Fibroblast of lung (primary cell): ENCODE measurements around the gene TASP1. TPM values are rescaled to one million over a fixed set of nuclear protein-coding genes. Genes with fewer than 3 reads are reported as not detected.

Experiments used
- DNase-seq, 2 donors: peaks; one replicate each; pipeline versions ENCODE4 v3.0.0 to v3.0.0-alpha.2; 2010; ENCODE audit warnings: low read depth in 2 of 2
- H2AFZ ChIP-seq: 2 replicates; pipeline ENCODE4 v1.5.1; 2012; ENCODE audit warnings: low read length, control low read depth, inconsistent platforms
- H3K27ac ChIP-seq: 2 replicates; pipeline ENCODE4 v1.5.1; 2011; ENCODE audit warnings: low read length, control low read depth; ENCODE audit not compliant: insufficient read depth
- H3K27me3 ChIP-seq: 2 replicates; pipeline ENCODE4 v1.5.1; 2011; ENCODE audit warnings: mild to moderate bottlenecking, low read length; ENCODE audit not compliant: control insufficient read depth, insufficient read depth
- H3K36me3 ChIP-seq: 2 replicates; pipeline ENCODE4 v1.5.1; 2011; ENCODE audit warnings: low read length; ENCODE audit not compliant: control insufficient read depth, insufficient read depth
- H3K4me1 ChIP-seq: 2 replicates; pipeline ENCODE4 v1.5.1; 2011; ENCODE audit warnings: low read length; ENCODE audit not compliant: control insufficient read depth, insufficient read depth; ENCODE audit errors: extremely low read depth
- H3K4me2 ChIP-seq: 2 replicates; pipeline ENCODE4 v1.5.1; 2011; ENCODE audit warnings: low read length, control low read depth; ENCODE audit not compliant: insufficient read depth; ENCODE audit errors: extremely low read depth
- H3K4me3 ChIP-seq, 4 experiments: fragments of 200-600 bp in 1 of 4; sonication (generic) in 1 of 4; replicated peaks in 1 of 4; 2 replicates each; pipeline ENCODE4 v1.5.1; 2011 to 2016; ENCODE audit warnings: low read length in 4 of 4, low read depth in 3 of 4, mild to moderate bottlenecking in 3 of 4, control low read depth in 2 of 4, inconsistent platforms in 1 of 4, mixed read lengths in 1 of 4; ENCODE audit not compliant: insufficient read depth in 1 of 4; ENCODE audit errors: control extremely low read depth in 1 of 4
- H3K79me2 ChIP-seq: 2 replicates; pipeline ENCODE4 v1.5.1; 2012; ENCODE audit warnings: mild to moderate bottlenecking, low read length, inconsistent platforms; ENCODE audit not compliant: control insufficient read depth, insufficient read depth
- H3K9ac ChIP-seq: 2 replicates; pipeline ENCODE4 v1.5.1; 2011; ENCODE audit warnings: mild to moderate bottlenecking, low read length, control low read depth; ENCODE audit not compliant: insufficient read depth
- H3K9me3 ChIP-seq: 2 replicates; pipeline ENCODE4 v1.5.1; 2012; ENCODE audit warnings: low read depth, low read length; ENCODE audit not compliant: control insufficient read depth, insufficient read depth
- H4K20me1 ChIP-seq: 2 replicates; pipeline ENCODE4 v1.5.1; 2011; ENCODE audit warnings: low read length; ENCODE audit not compliant: control insufficient read depth, insufficient read depth; ENCODE audit errors: extremely low read depth
- CTCF ChIP-seq, 2 donors: IDR thresholded peaks in 1 of 2; conservative IDR thresholded peaks in 1 of 2; 1 replicate in 1 of 2; 2 replicates in 1 of 2; pipeline ENCODE4 v1.5.1; 2011 to 2012; ENCODE audit warnings: low read length in 2 of 2, control low read depth in 1 of 2, inconsistent platforms in 1 of 2, low read depth in 1 of 2, mild to moderate bottlenecking in 1 of 2
- EZH2 ChIP-seq: IDR thresholded peaks from 2 replicates; pipeline ENCODE4 v1.5.1; 2012; ENCODE audit warnings: low read length, control low read depth, mild to moderate bottlenecking; ENCODE audit errors: missing control alignments
- polyA plus RNA-seq, 2 donors: library from polyadenylated mRNA; depleted of rRNA in 1 of 2; stranded (reverse) in 1 of 2; unstranded in 1 of 2; fragments of >200 nt; gene quantifications; 2 replicates each; pipeline ENCODE4 v1.2.1, GENCODE V29; 2011 to 2012; ENCODE audit warnings: missing spikeins in 1 of 2
- total RNA-seq: library from RNA; depleted of rRNA; stranded (reverse); fragments of >200 nt; gene quantifications from 2 replicates; pipeline ENCODE4 v1.2.1, GENCODE V29; 2014

Gene TASP1
- total and polyA plus RNA-seq, 2 donors (not counting 1 experiment from before 2014, with no cell fraction given) = 6.3 to 13.6 TPM

DNA sequence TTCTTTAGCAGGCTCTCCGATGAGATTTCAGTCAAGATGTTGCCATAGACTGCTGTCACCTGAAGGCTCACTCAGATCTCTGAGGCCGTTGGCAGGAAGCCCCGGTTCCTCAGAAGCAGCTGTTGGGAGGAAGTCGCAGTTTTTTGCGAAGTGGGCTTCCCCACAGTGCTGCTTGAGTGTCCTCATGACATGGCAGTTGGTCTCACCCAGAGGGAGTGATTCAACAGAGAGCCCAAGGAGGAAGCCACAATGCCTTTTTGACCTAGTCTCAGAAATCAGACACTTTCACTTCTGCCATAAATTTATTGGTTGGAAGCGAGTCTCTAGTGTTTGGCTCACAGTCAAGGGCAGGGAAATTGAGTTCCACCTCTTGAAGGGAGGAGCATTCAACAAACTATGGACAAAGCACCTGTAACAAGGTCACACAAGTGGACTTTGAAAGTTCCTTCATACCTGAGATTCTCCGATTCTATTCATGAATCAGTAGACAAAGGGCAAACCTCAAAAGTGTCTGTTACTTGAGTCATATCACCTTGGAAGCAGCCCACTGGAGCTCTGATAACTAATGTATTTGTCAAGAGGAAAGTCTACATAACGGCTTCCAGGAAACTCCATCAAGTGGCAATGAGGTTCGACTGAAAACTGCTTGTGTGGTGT is 208.3 kb downstream of the TASP1 start:
- Histone ChIP-seq H4K20me1 (no peaks in the 10 kb centered on the region), H3K4me2 (no peak overlapping the region), H3K27me3 (no peaks in the 10 kb centered on the region), H3K4me1 (no peaks in the 10 kb centered on the region), H3K79me2 (no peaks in the 10 kb centered on the region), H2AFZ (no peak overlapping the region), H3K9ac (no peak overlapping the region), H3K36me3 (no peaks in the 10 kb centered on the region), H3K27ac (no peak overlapping the region), H3K4me3 (no peak overlapping the region), H3K9me3 (no peaks in the 10 kb centered on the region)
- DNase-seq = peak in 1 of 2 donors; percentile 85
- TF ChIP-seq EZH2 = no peak
- no peak for TF ChIP-seq CTCF (conservative IDR thresholded peaks at IDR 0.05 in 1 of 2, IDR thresholded peaks at IDR 0.05 in 1 of 2; ENCODE audit: low read depth in 1 of 2, low read length in 2 of 2)

DNA sequence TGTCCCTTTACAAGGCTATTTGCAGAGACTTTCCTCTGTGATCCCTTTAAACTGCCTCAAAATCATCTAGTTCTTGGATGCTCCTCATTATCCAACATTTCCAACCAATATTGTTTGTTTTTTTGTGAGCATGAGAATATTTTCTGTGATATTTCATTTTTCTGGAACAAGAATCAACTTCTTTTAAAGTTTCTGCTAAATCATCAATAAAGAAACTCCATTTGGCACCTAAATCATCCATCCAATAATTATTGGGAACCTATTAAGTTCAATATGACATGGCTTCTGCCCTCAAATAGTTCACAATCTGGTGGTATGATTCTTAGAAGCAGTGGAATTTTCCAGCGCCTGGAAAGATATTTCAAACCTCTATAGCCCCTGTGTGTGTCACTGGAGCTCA is 210.0 kb downstream of the TASP1 start:
- H3K27ac ChIP-seq = no peak overlapping the region
- H4K20me1 ChIP-seq = no peaks in the 10 kb centered on the region
- TF ChIP-seq EZH2 (no peak), CTCF (conservative IDR thresholded peaks at IDR 0.05 in 1 of 2, IDR thresholded peaks at IDR 0.05 in 1 of 2; ENCODE audit: low read depth in 1 of 2, low read length in 2 of 2) (no peak)
- H3K9me3 ChIP-seq = no peaks in the 10 kb centered on the region
- H3K4me2 ChIP-seq = no peak overlapping the region
- no peak overlapping the region for H2AFZ ChIP-seq
- no peak overlapping the region for H3K9ac ChIP-seq
- no peaks in the 10 kb centered on the region for H3K27me3 ChIP-seq
- H3K36me3 ChIP-seq = no peaks in the 10 kb centered on the region
- H3K4me3 ChIP-seq = no peak overlapping the region
- no peaks in the 10 kb centered on the region for H3K4me1 ChIP-seq
- H3K79me2 ChIP-seq = no peaks in the 10 kb centered on the region
- no peak for DNase-seq

GRCh38 chr20:13426870-13427269 is 211.9 kb downstream of the TASP1 start:
- no peak overlapping the region for H3K4me3 ChIP-seq
- no peaks in the 10 kb centered on the region for H3K36me3 ChIP-seq
- no peak overlapping the region for H3K9ac ChIP-seq
- no peak for TF ChIP-seq CTCF (conservative IDR thresholded peaks at IDR 0.05 in 1 of 2, IDR thresholded peaks at IDR 0.05 in 1 of 2; ENCODE audit: low read depth in 1 of 2, low read length in 2 of 2)
- no peak for TF ChIP-seq EZH2
- H3K4me2 ChIP-seq = no peak overlapping the region
- H3K27me3 ChIP-seq = no peaks in the 10 kb centered on the region
- H3K27ac ChIP-seq = no peak overlapping the region
- H3K4me1 ChIP-seq = no peaks in the 10 kb centered on the region
- H4K20me1 ChIP-seq = no peaks in the 10 kb centered on the region
- H3K9me3 ChIP-seq = no peaks in the 10 kb centered on the region
- peak in 1 of 2 donors; percentile 43 for DNase-seq
- no peaks in the 10 kb centered on the region for H3K79me2 ChIP-seq
- H2AFZ ChIP-seq = no peak overlapping the region
